HG02642 (cell line): ENCODE results near the gene PRRG4.

Experiments
- ATAC-seq: cut with Tn5 transposase; IDR thresholded peaks from one replicate; pipeline ENCODE4 v1.9.1; 2021; ENCODE audit warnings: mild to moderate bottlenecking; ENCODE audit not compliant: unreplicated experiment, poor library complexity

The PRRG4 gene

GRCh38 chr11:32905028-32905667 is 75.4 kb downstream of the PRRG4 start:
- ATAC-seq = no peak
